ENCODE data around the gene HES5. TPM values are rescaled to one million over a fixed set of nuclear protein-coding genes. Genes with fewer than 3 reads are reported as not detected.

HES5 gene
- total RNA-seq, 1 experiment from 2014 or later: not detected

DNA sequence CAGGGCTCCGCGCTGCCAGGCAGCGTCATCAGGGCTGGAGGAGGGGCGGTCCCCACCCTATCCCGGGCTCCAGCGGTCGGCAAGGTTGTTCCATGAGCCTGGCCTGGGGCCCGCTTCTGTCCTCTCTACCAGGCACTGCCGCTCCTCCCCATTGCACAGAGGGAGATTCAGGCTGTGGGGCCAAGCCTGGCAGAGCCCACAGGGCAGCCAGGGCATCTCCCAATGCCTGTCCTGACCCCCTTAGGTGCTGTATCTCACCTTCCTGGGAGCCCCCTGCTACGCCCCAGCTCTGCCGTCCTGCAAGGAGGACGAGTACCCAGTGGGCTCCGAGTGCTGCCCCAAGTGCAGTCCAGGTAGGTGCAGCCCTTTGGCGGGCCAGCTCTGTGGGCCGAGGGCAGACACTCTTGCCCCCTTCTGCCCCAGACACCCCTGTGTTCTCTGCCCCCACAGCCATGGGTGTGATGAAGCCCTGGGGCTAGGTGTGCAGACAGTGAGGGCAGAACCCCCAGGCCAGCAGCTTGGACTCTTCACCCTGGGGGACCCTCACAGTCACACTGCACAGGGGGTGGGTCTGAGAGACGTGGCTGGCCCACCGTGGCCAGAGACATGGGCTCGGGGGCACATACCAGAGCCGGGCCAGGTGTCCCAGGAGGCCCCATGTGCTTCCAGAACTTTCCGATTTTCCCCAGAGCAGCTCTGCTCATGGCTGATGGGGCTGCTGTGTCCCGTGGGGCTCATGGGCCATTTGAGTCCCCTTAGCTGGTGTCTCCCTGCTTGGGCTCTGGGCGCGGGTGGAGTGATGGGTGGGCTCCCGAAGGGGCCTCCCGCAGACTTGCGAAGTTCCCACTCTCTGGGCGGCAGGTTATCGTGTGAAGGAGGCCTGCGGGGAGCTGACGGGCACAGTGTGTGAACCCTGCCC, 27.7 kb upstream of the HES5 start:
- H4K8ac ChIP-seq (replicated peaks; ENCODE audit: insufficient read length, low read depth, low read length): no peak overlapping the region
- Mint-ChIP-seq H3K9me3 (no peaks in the 10 kb centered on the region; a peak in 1 of 5 replicates), H3K36me3 (ENCODE audit: insufficient read depth in 1 of 3, low read depth in 3 of 3) (no peaks in the 10 kb centered on the region), H3K27ac (no peak overlapping the region), H3K27me3 (ENCODE audit: low read depth) (peaks cover 2% of the 10 kb centered on the region; the same call in 1 of the 2 replicates), H3K4me3 (no peak overlapping the region), H3K4me1 (peaks cover 9 to 10% of the 10 kb centered on the region in 2 experiments)
- no peak overlapping the region for H2BK5ac ChIP-seq (ENCODE audit: insufficient read length, low read length)
- no peak overlapping the region for H3K4ac ChIP-seq (ENCODE audit: low read depth, low read length)
- no peaks in the 10 kb centered on the region for H3K79me2 ChIP-seq (ENCODE audit: insufficient read depth, low read length)
- no peaks in the 10 kb centered on the region for H3K23me2 ChIP-seq (ENCODE audit: insufficient read length, low read depth, low read length, poor library complexity, severe bottlenecking)
- no peak overlapping the region for H4K5ac ChIP-seq (ENCODE audit: insufficient read length, low read depth, low read length)
- no peak overlapping the region for H2BK12ac ChIP-seq (ENCODE audit: insufficient read length, low read depth, low read length)
- H3K9me3 ChIP-seq (ENCODE audit: control insufficient read depth, low read depth, low read length): no peaks in the 10 kb centered on the region
- no CpG with 5 or more reads among the region's 30 CpGs for WGBS (ENCODE audit: extremely low coverage, insufficient read length, low lambda C conversion rate)
- H3K4me1 ChIP-seq (ENCODE audit: insufficient read depth, low read length): no peaks in the 10 kb centered on the region
- H3K9ac ChIP-seq (ENCODE audit: extremely low read depth, insufficient read length, low read length): no peak overlapping the region
- H4K20me1 ChIP-seq (ENCODE audit: control insufficient read depth, insufficient read depth, insufficient read length): no peaks in the 10 kb centered on the region
- H2BK15ac ChIP-seq (ENCODE audit: low read depth, low read length): no peak overlapping the region
- no peak overlapping the region for H3K56ac ChIP-seq (ENCODE audit: insufficient read length, low read depth, low read length)
- no peak overlapping the region for H4K91ac ChIP-seq (ENCODE audit: insufficient read length, low read depth, low read length)
- H2AK5ac ChIP-seq (ENCODE audit: insufficient read length, low read length): no peak overlapping the region
- no peak overlapping the region for H3K14ac ChIP-seq (ENCODE audit: insufficient read depth, low read length)
- H2BK120ac ChIP-seq (ENCODE audit: low read depth, low read length, poor library complexity, severe bottlenecking): no peak overlapping the region
- DNase-seq: no peak
- no peak overlapping the region for H3K4me2 ChIP-seq (ENCODE audit: insufficient read depth, insufficient read length, low read length)
- no peaks in the 10 kb centered on the region for H3K27me3 ChIP-seq (ENCODE audit: insufficient read depth, low read length)
- H3T11ph ChIP-seq (ENCODE audit: low read length): no peak overlapping the region
- no peak overlapping the region for H2BK20ac ChIP-seq (ENCODE audit: low read depth, low read length, poor library complexity, severe bottlenecking)
- no peak overlapping the region for H2AFZ ChIP-seq (ENCODE audit: low read length)
- H3K79me1 ChIP-seq (ENCODE audit: insufficient read depth, low read depth, low read length, poor library complexity, severe bottlenecking): no peaks in the 10 kb centered on the region
- no peak overlapping the region for H3K23ac ChIP-seq (ENCODE audit: insufficient read length, low read depth, low read length)
- H3K18ac ChIP-seq (ENCODE audit: insufficient read length, low read depth, low read length): no peak overlapping the region
- H3K27ac ChIP-seq (ENCODE audit: insufficient read length, low read depth, low read length): no peak overlapping the region
- no peak for TF ChIP-seq CTCF (conservative IDR thresholded peaks at IDR 0.05)
